Left kidney (tissue), 2 donors: ENCODE measurements around the gene SLCO3A1. TPM values are rescaled to one million over a fixed set of nuclear protein-coding genes. Genes with fewer than 3 reads are reported as not detected.
A peak's percentile ranks its signal among the peaks of the same experiment; 100 is the strongest.
"Not testable (repeated sequence)": the region's sequence is repeated elsewhere in the genome, so short reads cannot be mapped to it uniquely, and the experiment has no call there.

Experiments used
- DNase-seq: peaks from one replicate; pipeline ENCODE4 v3.0.0-alpha.2; 2013
- polyA plus RNA-seq: library from polyadenylated mRNA; unstranded; fragments of 120-200 nt; gene quantifications from one replicate; pipeline ENCODE4 v1.2.1, GENCODE V29; 2013; ENCODE audit not compliant: insufficient read length

The SLCO3A1 gene
- polyA plus RNA-seq, 1 donor = 9.5 TPM

- DNase-seq = no peak
Observed at GRCh38 chr15:91939403-91939831, 85.9 kb downstream of the SLCO3A1 start.

GRCh38 chr15:91940496-91941381 lies 87.2 kb downstream of the SLCO3A1 start:
- no peak for DNase-seq

- no peak for DNase-seq
Observed at GRCh38 chr15:91941871-91942658, 88.6 kb downstream of the SLCO3A1 start.

- peak; percentile 65 for DNase-seq
Observed at GRCh38 chr15:91942720-91943394, 89.3 kb downstream of the SLCO3A1 start.

GRCh38 chr15:91944331-91944730 lies 90.8 kb downstream of the SLCO3A1 start:
- no peak for DNase-seq

- DNase-seq = no peak
Observed at GRCh38 chr15:91945385-91945784, 91.9 kb downstream of the SLCO3A1 start.

- no peak for DNase-seq
Observed at GRCh38 chr15:91946075-91946474, 92.6 kb downstream of the SLCO3A1 start.

GRCh38 chr15:91946581-91947292 lies 93.2 kb downstream of the SLCO3A1 start:
- no peak for DNase-seq

- no peak for DNase-seq
Observed at GRCh38 chr15:91947293-91947679, 93.8 kb downstream of the SLCO3A1 start.

GRCh38 chr15:91947683-91948608 lies 94.4 kb downstream of the SLCO3A1 start:
- no peak for DNase-seq

GRCh38 chr15:91949361-91949760 lies 95.9 kb downstream of the SLCO3A1 start:
- DNase-seq = no peak

GRCh38 chr15:91950054-91950453 lies 96.5 kb downstream of the SLCO3A1 start:
- no peak for DNase-seq

- no peak for DNase-seq
Observed at GRCh38 chr15:91950631-91951329, 97.3 kb downstream of the SLCO3A1 start.

- DNase-seq = no peak
Observed at GRCh38 chr15:91952216-91952615, 98.7 kb downstream of the SLCO3A1 start.

GRCh38 chr15:91953432-91953831 lies 99.9 kb downstream of the SLCO3A1 start:
- no peak for DNase-seq

- no peak for DNase-seq
Observed at GRCh38 chr15:91954292-91954691, 100.8 kb downstream of the SLCO3A1 start.

GRCh38 chr15:91956026-91956723 lies 102.7 kb downstream of the SLCO3A1 start:
- DNase-seq = no peak

- no peak for DNase-seq
Observed at GRCh38 chr15:91961357-91961756, 107.8 kb downstream of the SLCO3A1 start.

GRCh38 chr15:91963747-91964146 lies 110.2 kb downstream of the SLCO3A1 start:
- not testable (repeated sequence) for DNase-seq
